Measurements from ENCODE around the gene RABGGTA. TPM values are rescaled to one million over a fixed set of nuclear protein-coding genes. Genes with fewer than 3 reads are reported as not detected.

Gene RABGGTA
- total RNA-seq, 1 donor = 21.2 TPM

DNA sequence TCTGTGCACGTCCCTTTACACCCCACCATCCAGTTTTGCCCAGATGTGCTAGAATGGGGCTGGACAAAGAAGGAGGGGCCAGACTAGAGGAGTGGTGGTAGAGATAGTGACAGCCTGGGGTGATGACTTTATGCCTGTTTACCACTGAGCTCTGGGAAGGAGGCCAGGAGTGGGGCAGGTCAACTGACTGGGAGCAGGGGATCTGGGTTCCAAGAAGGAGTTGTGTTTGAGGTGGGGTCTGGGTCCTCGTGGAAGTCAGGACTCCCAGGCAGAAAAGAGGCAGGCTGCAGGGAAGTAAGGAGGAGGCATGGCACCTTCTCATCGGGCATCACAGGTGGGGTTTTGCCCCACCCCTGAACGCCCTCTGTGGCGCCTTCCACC is 38.9 kb upstream of the RABGGTA start:
- no peak for DNase-seq (ENCODE audit: low read depth)
- H3K4me3 ChIP-seq (ENCODE audit: low read depth, low read length) = no peak overlapping the region
- TF ChIP-seq, protein P1, sequence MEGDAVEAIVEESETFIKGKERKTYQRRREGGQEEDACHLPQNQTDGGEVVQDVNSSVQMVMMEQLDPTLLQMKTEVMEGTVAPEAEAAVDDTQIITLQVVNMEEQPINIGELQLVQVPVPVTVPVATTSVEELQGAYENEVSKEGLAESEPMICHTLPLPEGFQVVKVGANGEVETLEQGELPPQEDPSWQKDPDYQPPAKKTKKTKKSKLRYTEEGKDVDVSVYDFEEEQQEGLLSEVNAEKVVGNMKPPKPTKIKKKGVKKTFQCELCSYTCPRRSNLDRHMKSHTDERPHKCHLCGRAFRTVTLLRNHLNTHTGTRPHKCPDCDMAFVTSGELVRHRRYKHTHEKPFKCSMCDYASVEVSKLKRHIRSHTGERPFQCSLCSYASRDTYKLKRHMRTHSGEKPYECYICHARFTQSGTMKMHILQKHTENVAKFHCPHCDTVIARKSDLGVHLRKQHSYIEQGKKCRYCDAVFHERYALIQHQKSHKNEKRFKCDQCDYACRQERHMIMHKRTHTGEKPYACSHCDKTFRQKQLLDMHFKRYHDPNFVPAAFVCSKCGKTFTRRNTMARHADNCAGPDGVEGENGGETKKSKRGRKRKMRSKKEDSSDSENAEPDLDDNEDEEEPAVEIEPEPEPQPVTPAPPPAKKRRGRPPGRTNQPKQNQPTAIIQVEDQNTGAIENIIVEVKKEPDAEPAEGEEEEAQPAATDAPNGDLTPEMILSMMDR (IDR thresholded peaks at IDR 0.05; ENCODE audit: insufficient read depth, low read length) = no peak

DNA sequence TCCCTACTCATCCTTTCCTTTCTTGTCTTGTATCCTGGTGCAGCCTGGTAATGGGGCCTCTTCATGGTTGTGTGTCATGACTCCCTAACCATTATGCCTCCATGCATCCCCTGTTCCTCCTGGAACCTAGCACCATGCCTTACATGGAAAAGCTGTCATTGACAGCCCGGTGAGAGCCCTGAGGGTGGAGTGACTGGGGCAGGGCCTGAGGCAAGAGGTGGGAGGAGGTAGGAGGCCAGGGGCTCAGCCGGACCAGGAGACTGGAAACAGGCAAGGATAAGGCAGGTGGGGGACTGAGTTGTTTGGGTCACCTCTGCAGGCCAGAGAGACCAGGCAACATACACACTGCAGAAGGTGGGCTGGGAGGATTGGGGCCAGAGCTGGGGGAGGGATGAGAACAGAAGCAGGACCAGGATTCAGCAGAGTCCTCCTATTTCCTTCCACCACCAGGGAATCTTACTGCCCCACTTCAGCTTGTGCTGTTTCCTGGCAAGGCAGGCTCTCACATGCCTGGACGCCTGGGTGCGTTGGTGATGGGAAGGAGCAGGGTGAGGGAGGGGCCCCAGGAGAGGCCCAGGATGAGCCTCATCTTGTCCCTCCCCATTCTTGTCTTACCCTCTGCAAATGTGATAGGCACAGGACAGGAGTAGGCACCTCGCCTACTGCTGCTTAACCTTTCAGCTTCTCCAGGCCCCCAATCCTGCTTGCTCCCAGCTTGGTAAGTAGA is 38.3 kb upstream of the RABGGTA start, which contains the start of gene LTB4R2:
LTB4R2 (plus strand) TSS at position 603 of the 727 bp plus-strand sequence. CDS start 525 bp downstream, outside the sequence.
- TF ChIP-seq, protein P1 (IDR thresholded peaks at IDR 0.05; ENCODE audit: insufficient read depth, low read length) = no peak
- no peak for DNase-seq (ENCODE audit: low read depth)
- peak within 1 kb of the TSS; percentile 28 for H3K4me3 ChIP-seq (ENCODE audit: low read depth, low read length)

DNA sequence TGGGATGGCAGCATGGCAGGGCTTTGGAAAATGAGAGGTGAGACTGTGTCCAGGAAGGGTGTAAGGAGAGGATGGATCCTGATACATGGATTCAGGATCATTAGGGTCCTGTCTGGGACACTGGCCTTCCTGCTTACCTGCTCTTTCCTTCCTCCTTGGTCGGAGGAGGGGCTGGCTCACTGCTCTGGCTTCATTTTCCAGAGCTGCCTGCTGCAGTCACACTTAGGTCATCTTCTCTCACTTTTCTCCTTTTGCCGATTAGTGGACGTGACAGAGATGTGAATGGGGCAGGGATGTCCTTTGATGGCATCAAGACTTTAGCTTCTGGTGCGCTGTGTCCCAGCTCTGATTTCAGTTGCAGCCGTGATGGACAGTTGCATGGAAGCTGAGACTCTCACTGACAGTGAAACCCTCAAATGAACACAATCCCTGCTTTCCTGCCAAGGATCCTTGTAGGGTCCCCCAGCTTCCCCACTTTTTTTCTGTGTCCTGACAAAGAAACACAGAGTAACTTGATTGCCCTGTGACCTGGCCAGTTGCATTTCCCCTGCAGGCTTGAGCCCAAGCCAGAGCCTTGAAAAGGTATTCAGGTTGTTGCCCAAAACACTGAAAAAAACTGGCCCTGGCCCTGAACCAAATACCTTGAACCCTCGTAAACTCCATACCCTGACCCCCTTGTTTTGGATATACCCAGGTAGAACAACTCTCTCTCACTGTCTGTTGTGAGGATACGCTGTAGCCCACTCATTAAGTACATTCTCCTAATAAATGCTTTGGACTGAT is 37.1 kb upstream of the RABGGTA start:
- TF ChIP-seq, protein P1 (IDR thresholded peaks at IDR 0.05; ENCODE audit: insufficient read depth, low read length) = no peak
- DNase-seq (ENCODE audit: low read depth) = no peak
- H3K4me3 ChIP-seq (ENCODE audit: low read depth, low read length) = no peak overlapping the region

GRCh38 chr14:24307575-24308341 is 36.4 kb upstream of the RABGGTA start, which contains the start of gene CIDEB:
CIDEB (minus strand) TSS chr14:24307977; CDS start chr14:24307858, 119 bp downstream.
- TF ChIP-seq, protein P1 (IDR thresholded peaks at IDR 0.05; ENCODE audit: insufficient read depth, low read length) = peak; percentile 97
- DNase-seq (ENCODE audit: low read depth) = peak; percentile 62
- no peak within 1 kb of the TSS for H3K4me3 ChIP-seq (ENCODE audit: low read depth, low read length)

DNA sequence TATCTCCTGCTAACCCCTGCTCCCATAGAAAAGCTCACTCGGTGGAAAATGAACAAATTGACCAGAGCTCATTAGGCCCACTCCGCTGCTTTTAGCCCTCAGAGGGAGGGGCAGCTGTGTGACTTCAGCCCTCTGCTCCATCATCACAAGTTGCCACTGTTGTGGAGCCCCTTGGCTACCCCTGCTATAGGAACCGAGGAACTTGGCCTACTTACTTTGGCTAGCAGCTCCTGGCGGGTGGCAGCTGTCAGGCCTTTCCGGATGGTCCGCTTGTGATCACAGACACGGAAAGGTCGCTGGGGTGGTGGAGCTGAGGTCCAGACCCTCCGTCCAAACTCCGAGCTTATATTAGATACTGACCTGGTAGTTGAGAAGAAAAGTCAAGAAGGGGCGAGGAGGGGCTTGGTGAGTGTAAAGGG is 35.8 kb upstream of the RABGGTA start:
- no peak overlapping the region for H3K4me3 ChIP-seq (ENCODE audit: low read depth, low read length)
- DNase-seq (ENCODE audit: low read depth) = no peak
- TF ChIP-seq, protein P1 (IDR thresholded peaks at IDR 0.05; ENCODE audit: insufficient read depth, low read length) = no peak

- TF ChIP-seq, protein P1 (IDR thresholded peaks at IDR 0.05; ENCODE audit: insufficient read depth, low read length) = no peak
- no peak overlapping the region for H3K4me3 ChIP-seq (ENCODE audit: low read depth, low read length)
- DNase-seq (ENCODE audit: low read depth) = no peak
Observed at GRCh38 chr14:24304019-24304387, 32.6 kb upstream of the RABGGTA start.
